H9 (cell line): Measurements from ENCODE around the gene TBX5. TPM values are rescaled to one million over a fixed set of nuclear protein-coding genes. Genes with fewer than 3 reads are reported as not detected.

Experiments used
- DNase-seq: peaks from one replicate; pipeline ENCODE4 v3.0.0-alpha.2; 2017
- H2AFZ ChIP-seq: one replicate; pipeline ENCODE4 v1.6.1; 2013; ENCODE audit warnings: mild to moderate bottlenecking, low read length, control low read depth, moderate library complexity
- H2AK5ac ChIP-seq: 2 replicates; pipeline ENCODE4 v1.6.1; 2013; ENCODE audit warnings: low read length, control low read depth, mixed read lengths; ENCODE audit not compliant: insufficient read length
- H2BK120ac ChIP-seq: one replicate; pipeline ENCODE4 v1.6.1; 2013; ENCODE audit warnings: low read depth, mild to moderate bottlenecking, low read length, control low read depth, inconsistent platforms; ENCODE audit not compliant: poor library complexity, severe bottlenecking
- H2BK12ac ChIP-seq: 2 replicates; pipeline ENCODE4 v1.6.1; 2013; ENCODE audit warnings: low read length, control low read depth, mixed read lengths, low read depth; ENCODE audit not compliant: insufficient read length
- H2BK15ac ChIP-seq: 2 replicates; pipeline ENCODE4 v1.6.1; 2013; ENCODE audit warnings: low read depth, low read length, control low read depth
- H2BK20ac ChIP-seq: one replicate; pipeline ENCODE4 v1.6.1; 2013; ENCODE audit warnings: low read depth, mild to moderate bottlenecking, low read length, control low read depth, inconsistent platforms; ENCODE audit not compliant: poor library complexity, severe bottlenecking
- H2BK5ac ChIP-seq: 2 replicates; pipeline ENCODE4 v1.6.1; 2013; ENCODE audit warnings: low read length, control low read depth, mixed read lengths; ENCODE audit not compliant: insufficient read length
- H3K14ac ChIP-seq: 2 replicates; pipeline ENCODE4 v1.6.1; 2013; ENCODE audit warnings: low read length, control low read depth; ENCODE audit not compliant: insufficient read depth
- H3K18ac ChIP-seq: 2 replicates; pipeline ENCODE4 v1.6.1; 2013; ENCODE audit warnings: low read depth, mild to moderate bottlenecking, mixed read lengths, low read length, control low read depth; ENCODE audit not compliant: insufficient read length
- H3K23ac ChIP-seq: 2 replicates; pipeline ENCODE4 v1.6.1; 2013; ENCODE audit warnings: low read length, control low read depth, mixed read lengths, low read depth; ENCODE audit not compliant: insufficient read length
- H3K23me2 ChIP-seq: 2 replicates; pipeline ENCODE4 v1.6.1; 2013; ENCODE audit warnings: low read depth, mild to moderate bottlenecking, mixed read lengths, low read length, control low read depth; ENCODE audit not compliant: insufficient read length, poor library complexity, severe bottlenecking
- H3K27ac ChIP-seq: 2 replicates; pipeline ENCODE4 v1.5.1; 2013; ENCODE audit warnings: low read length, control low read depth, mixed read lengths, low read depth; ENCODE audit not compliant: insufficient read length
- H3K27me3 ChIP-seq: 2 replicates; pipeline ENCODE4 v1.6.1; 2013; ENCODE audit warnings: low read length, control low read depth, inconsistent platforms; ENCODE audit not compliant: insufficient read depth
- H3K4ac ChIP-seq: 2 replicates; pipeline ENCODE4 v1.6.1; 2013; ENCODE audit warnings: low read depth, mild to moderate bottlenecking, control low read depth, inconsistent platforms, low read length, moderate library complexity
- H3K4me1 ChIP-seq: 2 replicates; pipeline ENCODE4 v1.6.1; 2013; ENCODE audit warnings: low read length, control low read depth, inconsistent platforms; ENCODE audit not compliant: insufficient read depth
- H3K4me2 ChIP-seq: 2 replicates; pipeline ENCODE4 v1.6.1; 2013; ENCODE audit warnings: low read length, control low read depth, mixed read lengths; ENCODE audit not compliant: insufficient read length, insufficient read depth
- H3K56ac ChIP-seq: 2 replicates; pipeline ENCODE4 v1.6.1; 2013; ENCODE audit warnings: low read depth, mild to moderate bottlenecking, mixed read lengths, low read length, control low read depth; ENCODE audit not compliant: insufficient read length
- H3K79me1 ChIP-seq: 2 replicates; pipeline ENCODE4 v1.6.1; 2013; ENCODE audit warnings: low read depth, mild to moderate bottlenecking, moderate library complexity, low read length, control low read depth, inconsistent platforms; ENCODE audit not compliant: insufficient read depth, poor library complexity, severe bottlenecking
- H3K79me2 ChIP-seq: 2 replicates; pipeline ENCODE4 v1.6.1; 2013; ENCODE audit warnings: low read length, control low read depth, inconsistent platforms; ENCODE audit not compliant: insufficient read depth
- H3K9ac ChIP-seq: 2 replicates; pipeline ENCODE4 v1.6.1; 2013; ENCODE audit warnings: low read length, control low read depth, mixed read lengths; ENCODE audit not compliant: insufficient read length; ENCODE audit errors: extremely low read depth
- H3K9me3 ChIP-seq: one replicate; pipeline ENCODE4 v1.6.1; 2013; ENCODE audit warnings: low read depth, low read length, inconsistent platforms; ENCODE audit not compliant: control insufficient read depth
- H3T11ph ChIP-seq: one replicate; pipeline ENCODE4 v1.6.1; 2013; ENCODE audit warnings: mild to moderate bottlenecking, low read length, control low read depth, inconsistent platforms
- H4K20me1 ChIP-seq: one replicate; pipeline ENCODE4 v1.6.1; 2013; ENCODE audit not compliant: control insufficient read depth, insufficient read length, insufficient read depth
- H4K5ac ChIP-seq: 2 replicates; pipeline ENCODE4 v1.6.1; 2013; ENCODE audit warnings: low read depth, mild to moderate bottlenecking, mixed read lengths, low read length, control low read depth; ENCODE audit not compliant: insufficient read length
- H4K8ac ChIP-seq: replicated peaks from 2 replicates; pipeline ENCODE4 v1.6.1; 2013; ENCODE audit warnings: low read length, control low read depth, mixed read lengths, low read depth; ENCODE audit not compliant: insufficient read length
- H4K91ac ChIP-seq: 2 replicates; pipeline ENCODE4 v1.6.1; 2013; ENCODE audit warnings: low read depth, mild to moderate bottlenecking, moderate library complexity, mixed read lengths, low read length, control low read depth; ENCODE audit not compliant: insufficient read length
- H3K27ac Mint-ChIP-seq, 3 experiments: 2 replicates in 2 of 3; 3 replicates in 1 of 3; pipeline ENCODE4 v1.8.0; 2020 to 2021; ENCODE audit warnings: mixed read lengths in 3 of 3, mild to moderate bottlenecking in 1 of 3, moderate library complexity in 1 of 3
- H3K27me3 Mint-ChIP-seq: 2 replicates; pipeline ENCODE4 v1.8.0; 2021; ENCODE audit warnings: low read depth, mild to moderate bottlenecking, moderate library complexity, mixed read lengths
- H3K36me3 Mint-ChIP-seq, 3 experiments: 2 replicates in 2 of 3; 3 replicates in 1 of 3; pipeline ENCODE4 v1.8.0; 2020 to 2021; ENCODE audit warnings: low read depth in 3 of 3, mixed read lengths in 3 of 3; ENCODE audit not compliant: insufficient read depth in 1 of 3
- H3K4me1 Mint-ChIP-seq, 2 experiments: 2 replicates each; pipeline ENCODE4 v1.8.0; 2020; ENCODE audit warnings: mixed read lengths in 2 of 2
- H3K4me3 Mint-ChIP-seq, 2 experiments: 2 replicates in 1 of 2; 3 replicates in 1 of 2; pipeline ENCODE4 v1.8.0; 2020 to 2021; ENCODE audit warnings: mild to moderate bottlenecking in 2 of 2, mixed read lengths in 2 of 2, moderate library complexity in 1 of 2
- H3K9me3 Mint-ChIP-seq, 2 experiments: 2 replicates in 1 of 2; 3 replicates in 1 of 2; pipeline ENCODE4 v1.8.0; 2020; ENCODE audit warnings: mild to moderate bottlenecking in 2 of 2, mixed read lengths in 2 of 2, moderate library complexity in 1 of 2
- WGBS: extraction: QIAGEN DNeasy Blood & Tissue Kit; methylation state at CpG from one replicate; pipeline ENCODE4 v1.1.7; 2013; ENCODE audit warnings: missing lambda C conversion rate, low lambda C conversion rate, mixed read lengths; ENCODE audit not compliant: insufficient read length; ENCODE audit errors: extremely low coverage; 5-methylcytosine and 5-hydroxymethylcytosine counted together
- total RNA-seq: library from RNA; stranded (reverse); gene quantifications from 2 replicates; pipeline ENCODE4 v1.2.1, GENCODE V29; 2021
- TF ChIP-seq, protein P1 (sequence below): fragments of 200-600 bp; sonication (generic); conservative IDR thresholded peaks from 3 replicates; pipeline ENCODE4 v1.8.0; 2021; ENCODE audit warnings: antibody characterized with exemption, mild to moderate bottlenecking

Gene TBX5
- total RNA-seq, 1 experiment from 2014 or later: not detected

- no peak overlapping the region for H2BK12ac ChIP-seq
- no peak overlapping the region for H4K5ac ChIP-seq
- H2AFZ ChIP-seq: no peak overlapping the region
- H2BK120ac ChIP-seq: no peak overlapping the region
- no peaks in the 10 kb centered on the region for H3K79me2 ChIP-seq
- H4K20me1 ChIP-seq: peaks cover 2% of the 10 kb centered on the region
- no peak overlapping the region for H3K14ac ChIP-seq
- H3K27ac Mint-ChIP-seq: no peak overlapping the region
- H3K79me1 ChIP-seq: no peaks in the 10 kb centered on the region
- no peak overlapping the region for H2BK5ac ChIP-seq
- no peak overlapping the region for H3K56ac ChIP-seq
- H2BK15ac ChIP-seq: no peak overlapping the region
- H3K27ac ChIP-seq: no peak overlapping the region
- no peak overlapping the region for H2BK20ac ChIP-seq
- DNase-seq: no peak
- no peak overlapping the region; a peak in 1 of 5 replicates for H3K4me3 Mint-ChIP-seq
- H3K9ac ChIP-seq: no peak overlapping the region
- H4K91ac ChIP-seq: no peak overlapping the region
- H3K23ac ChIP-seq: no peak overlapping the region
- TF ChIP-seq, protein P1, sequence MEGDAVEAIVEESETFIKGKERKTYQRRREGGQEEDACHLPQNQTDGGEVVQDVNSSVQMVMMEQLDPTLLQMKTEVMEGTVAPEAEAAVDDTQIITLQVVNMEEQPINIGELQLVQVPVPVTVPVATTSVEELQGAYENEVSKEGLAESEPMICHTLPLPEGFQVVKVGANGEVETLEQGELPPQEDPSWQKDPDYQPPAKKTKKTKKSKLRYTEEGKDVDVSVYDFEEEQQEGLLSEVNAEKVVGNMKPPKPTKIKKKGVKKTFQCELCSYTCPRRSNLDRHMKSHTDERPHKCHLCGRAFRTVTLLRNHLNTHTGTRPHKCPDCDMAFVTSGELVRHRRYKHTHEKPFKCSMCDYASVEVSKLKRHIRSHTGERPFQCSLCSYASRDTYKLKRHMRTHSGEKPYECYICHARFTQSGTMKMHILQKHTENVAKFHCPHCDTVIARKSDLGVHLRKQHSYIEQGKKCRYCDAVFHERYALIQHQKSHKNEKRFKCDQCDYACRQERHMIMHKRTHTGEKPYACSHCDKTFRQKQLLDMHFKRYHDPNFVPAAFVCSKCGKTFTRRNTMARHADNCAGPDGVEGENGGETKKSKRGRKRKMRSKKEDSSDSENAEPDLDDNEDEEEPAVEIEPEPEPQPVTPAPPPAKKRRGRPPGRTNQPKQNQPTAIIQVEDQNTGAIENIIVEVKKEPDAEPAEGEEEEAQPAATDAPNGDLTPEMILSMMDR: no peak
- H3K4me1 Mint-ChIP-seq: peaks cover 13 to 46% of the 10 kb centered on the region in 2 experiments
- no peak overlapping the region for H3K18ac ChIP-seq
- no peak overlapping the region for H3T11ph ChIP-seq
- H3K4me2 ChIP-seq: no peak overlapping the region
- H3K9me3 Mint-ChIP-seq: peaks cover 0 to 13% of the 10 kb centered on the region in 2 experiments; a peak in 2 of 5 replicates
- H3K4ac ChIP-seq: no peak overlapping the region
- no peak overlapping the region for H2AK5ac ChIP-seq
- H3K9me3 ChIP-seq: no peaks in the 10 kb centered on the region
- no CpG with 5 or more reads among the region's 32 CpGs for WGBS
- peaks cover 96% of the 10 kb centered on the region for H3K27me3 ChIP-seq
- H3K36me3 Mint-ChIP-seq: no peaks in the 10 kb centered on the region
- peaks cover 100% of the 10 kb centered on the region for H3K27me3 Mint-ChIP-seq
- peaks cover 6% of the 10 kb centered on the region; the same call in 1 of the 2 replicates for H3K4me1 ChIP-seq
- H3K23me2 ChIP-seq: no peaks in the 10 kb centered on the region
- no peak overlapping the region for H4K8ac ChIP-seq
These were observed 39.7 kb upstream of the TBX5 start for GRCh38 chr12:114445401-114446323.
